ENCODE measurements around the gene ZDHHC14. TPM values are rescaled to one million over a fixed set of nuclear protein-coding genes. Genes with fewer than 3 reads are reported as not detected.

Gene ZDHHC14
- total and polyA plus RNA-seq, 5 donors, result 10.6 to 22.1 (median 20.2) TPM

GRCh38 chr6:157494132-157494710, 113.2 kb downstream of the ZDHHC14 start:
- no peak overlapping the region for H3K27ac ChIP-seq (ENCODE audit: low read length)
- H3K9me3 ChIP-seq (ENCODE audit: control insufficient read depth, low read length), result no peaks in the 10 kb centered on the region
- intact Hi-C loops (cut with DNase I), result no loop called here
- H3K4me1 ChIP-seq (ENCODE audit: control insufficient read depth, insufficient read depth, low read length), result peaks cover 3% of the 10 kb centered on the region
- ATAC-seq (peak in 1 of 2 donors; percentile 34), DNase-seq (no peak)
- no peak overlapping the region for H3K4me3 ChIP-seq (ENCODE audit: low read length)
- no peaks in the 10 kb centered on the region for H3K27me3 ChIP-seq (ENCODE audit: control insufficient read depth, insufficient read depth)
- WGBS, result 77% methylated on average over 6 of the region's 6 CpGs

- intact Hi-C loops (cut with DNase I), result no loop called here
- ATAC-seq (no peak), DNase-seq (no peak)
- Histone ChIP-seq H3K27me3 (ENCODE audit: control insufficient read depth, insufficient read depth) (no peaks in the 10 kb centered on the region), H3K9me3 (ENCODE audit: control insufficient read depth, low read length) (no peaks in the 10 kb centered on the region), H3K27ac (ENCODE audit: low read length) (no peak overlapping the region), H3K4me1 (ENCODE audit: control insufficient read depth, insufficient read depth, low read length) (peaks cover 3% of the 10 kb centered on the region), H3K4me3 (ENCODE audit: low read length) (no peak overlapping the region)
- 81% methylated on average over 5 of the region's 5 CpGs for WGBS
Measured at GRCh38 chr6:157496534-157497095, 115.6 kb downstream of the ZDHHC14 start.

GRCh38 chr6:157497579-157497978, 116.6 kb downstream of the ZDHHC14 start:
- Histone ChIP-seq H3K27me3 (ENCODE audit: control insufficient read depth, insufficient read depth) (no peaks in the 10 kb centered on the region), H3K27ac (ENCODE audit: low read length) (no peak overlapping the region), H3K9me3 (ENCODE audit: control insufficient read depth, low read length) (no peaks in the 10 kb centered on the region), H3K4me1 (ENCODE audit: control insufficient read depth, insufficient read depth, low read length) (peaks cover 8% of the 10 kb centered on the region), H3K4me3 (ENCODE audit: low read length) (no peak overlapping the region)
- ATAC-seq (no peak), DNase-seq (no peak)
- WGBS, result 95% methylated on average over 2 of the region's 2 CpGs
- intact Hi-C loops (cut with DNase I), result no loop called here

- Histone ChIP-seq H3K4me3 (ENCODE audit: low read length) (no peak overlapping the region), H3K27ac (ENCODE audit: low read length) (no peak overlapping the region), H3K4me1 (ENCODE audit: control insufficient read depth, insufficient read depth, low read length) (peaks cover 11% of the 10 kb centered on the region), H3K9me3 (ENCODE audit: control insufficient read depth, low read length) (no peaks in the 10 kb centered on the region), H3K27me3 (ENCODE audit: control insufficient read depth, insufficient read depth) (no peaks in the 10 kb centered on the region)
- no peak for ATAC-seq
- WGBS, result 89% methylated on average over 2 of the region's 2 CpGs
- intact Hi-C loops (cut with DNase I), result no loop called here
- DNase-seq, result no peak
Measured at GRCh38 chr6:157498817-157499216, 117.8 kb downstream of the ZDHHC14 start.

GRCh38 chr6:157500022-157500421, 119.0 kb downstream of the ZDHHC14 start:
- intact Hi-C loops (cut with DNase I), result no loop called here
- Histone ChIP-seq H3K4me3 (ENCODE audit: low read length) (no peak overlapping the region), H3K4me1 (ENCODE audit: control insufficient read depth, insufficient read depth, low read length) (peaks cover 8% of the 10 kb centered on the region), H3K27me3 (ENCODE audit: control insufficient read depth, insufficient read depth) (no peaks in the 10 kb centered on the region), H3K9me3 (ENCODE audit: control insufficient read depth, low read length) (no peaks in the 10 kb centered on the region), H3K27ac (ENCODE audit: low read length) (no peak overlapping the region)
- DNase-seq (no peak), ATAC-seq (no peak)
- WGBS, result 91% methylated on average over 1 of the region's 1 CpG

GRCh38 chr6:157503018-157503747, 122.2 kb downstream of the ZDHHC14 start:
- Histone ChIP-seq H3K27ac (ENCODE audit: low read length) (no peak overlapping the region), H3K4me3 (ENCODE audit: low read length) (no peak overlapping the region), H3K27me3 (ENCODE audit: control insufficient read depth, insufficient read depth) (no peaks in the 10 kb centered on the region), H3K9me3 (ENCODE audit: control insufficient read depth, low read length) (no peaks in the 10 kb centered on the region), H3K4me1 (ENCODE audit: control insufficient read depth, insufficient read depth, low read length) (peaks cover 8% of the 10 kb centered on the region)
- intact Hi-C loops (cut with DNase I), result no loop called here
- 68% methylated on average over 6 of the region's 6 CpGs for WGBS
- ATAC-seq (peak in 1 of 2 donors; percentile 22), DNase-seq (no peak)

GRCh38 chr6:157505912-157506491, 125.0 kb downstream of the ZDHHC14 start:
- Histone ChIP-seq H3K4me3 (ENCODE audit: low read length) (no peak overlapping the region), H3K27me3 (ENCODE audit: control insufficient read depth, insufficient read depth) (no peaks in the 10 kb centered on the region), H3K4me1 (ENCODE audit: control insufficient read depth, insufficient read depth, low read length) (peaks cover 8% of the 10 kb centered on the region), H3K27ac (ENCODE audit: low read length) (no peak overlapping the region), H3K9me3 (ENCODE audit: control insufficient read depth, low read length) (no peaks in the 10 kb centered on the region)
- 98% methylated on average over 3 of the region's 3 CpGs for WGBS
- ATAC-seq, result no peak
- intact Hi-C loops (cut with DNase I), result no loop called here
- DNase-seq, result no peak

- no peak for DNase-seq
- no peak for ATAC-seq
- intact Hi-C loops (cut with DNase I), result no loop called here
- H3K27ac ChIP-seq (ENCODE audit: low read length), result no peak overlapping the region
- peaks cover 8% of the 10 kb centered on the region for H3K4me1 ChIP-seq (ENCODE audit: control insufficient read depth, insufficient read depth, low read length)
- H3K9me3 ChIP-seq (ENCODE audit: control insufficient read depth, low read length), result no peaks in the 10 kb centered on the region
- no peaks in the 10 kb centered on the region for H3K27me3 ChIP-seq (ENCODE audit: control insufficient read depth, insufficient read depth)
- no peak overlapping the region for H3K4me3 ChIP-seq (ENCODE audit: low read length)
- WGBS, result 86% methylated on average over 24 of the region's 24 CpGs
Measured at GRCh38 chr6:157510323-157511188, 129.6 kb downstream of the ZDHHC14 start.

- no peak overlapping the region for H3K4me3 ChIP-seq (ENCODE audit: low read length)
- no peaks in the 10 kb centered on the region for H3K27me3 ChIP-seq (ENCODE audit: control insufficient read depth, insufficient read depth)
- H3K4me1 ChIP-seq (ENCODE audit: control insufficient read depth, insufficient read depth, low read length), result peaks cover 8% of the 10 kb centered on the region
- DNase-seq (no peak), ATAC-seq (no peak)
- H3K9me3 ChIP-seq (ENCODE audit: control insufficient read depth, low read length), result no peaks in the 10 kb centered on the region
- intact Hi-C loops (cut with DNase I), result no loop called here
- 95% methylated on average over 16 of the region's 16 CpGs for WGBS
- no peak overlapping the region for H3K27ac ChIP-seq (ENCODE audit: low read length)
Measured at GRCh38 chr6:157511682-157512381, 130.8 kb downstream of the ZDHHC14 start.

GRCh38 chr6:157512382-157512682, 131.3 kb downstream of the ZDHHC14 start:
- H3K27me3 ChIP-seq (ENCODE audit: control insufficient read depth, insufficient read depth), result no peaks in the 10 kb centered on the region
- intact Hi-C loops (cut with DNase I), result no loop called here
- H3K4me1 ChIP-seq (ENCODE audit: control insufficient read depth, insufficient read depth, low read length), result peaks cover 8% of the 10 kb centered on the region
- H3K9me3 ChIP-seq (ENCODE audit: control insufficient read depth, low read length), result no peaks in the 10 kb centered on the region
- ATAC-seq (no peak), DNase-seq (no peak)
- H3K4me3 ChIP-seq (ENCODE audit: low read length), result no peak overlapping the region
- H3K27ac ChIP-seq (ENCODE audit: low read length), result no peak overlapping the region
- 89% methylated on average over 5 of the region's 5 CpGs for WGBS

Measured in right cardiac atrium (tissue), 5 donors.